Measurements from ENCODE around the gene ZSCAN9.

Gene ZSCAN9

GRCh38 chr6:28269492-28269891 lies 44.4 kb downstream of the ZSCAN9 start:
- DNase-seq: peak; percentile 87

DNA sequence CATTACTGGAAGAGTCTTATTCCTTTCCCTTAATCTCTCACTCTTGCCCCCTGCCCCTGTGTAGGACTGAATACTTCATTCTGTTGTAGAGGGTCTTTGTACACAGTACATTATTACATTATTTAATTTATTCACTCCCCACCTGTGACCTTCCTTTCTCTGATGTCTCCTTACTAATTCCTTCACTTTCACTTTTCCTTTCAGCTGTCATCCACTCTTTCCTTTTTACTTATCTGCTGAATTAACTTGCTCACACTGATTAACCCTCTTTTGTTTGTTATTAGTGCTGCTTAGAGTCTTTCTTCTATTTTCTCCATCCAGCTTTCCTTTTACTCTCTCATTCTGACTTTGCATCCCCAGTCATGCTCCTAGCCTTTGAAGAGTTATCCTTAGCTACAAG lies 49.8 kb downstream of the ZSCAN9 start:
- DNase-seq: no peak

DNA sequence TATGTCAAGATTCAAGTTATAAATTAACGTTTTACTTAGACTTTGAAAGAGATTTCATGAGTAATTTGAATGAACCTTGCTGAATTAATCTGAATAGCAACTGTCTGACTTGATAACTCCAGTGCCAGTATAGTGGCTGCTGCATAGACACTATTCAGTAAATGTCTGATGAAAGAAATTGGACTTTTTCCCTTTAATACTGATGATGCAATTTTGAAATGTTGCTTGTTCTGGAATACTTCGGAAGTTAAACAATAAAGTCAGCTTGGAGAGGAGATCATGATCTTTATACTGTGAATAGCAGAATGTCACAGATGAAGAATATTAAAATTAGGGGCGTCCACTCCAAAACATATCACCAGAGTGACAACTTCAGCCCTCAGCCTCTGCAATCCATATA lies 52.7 kb downstream of the ZSCAN9 start:
- DNase-seq: no peak

GRCh38 chr6:28280595-28281287 lies 55.7 kb downstream of the ZSCAN9 start:
- DNase-seq: no peak

DNA sequence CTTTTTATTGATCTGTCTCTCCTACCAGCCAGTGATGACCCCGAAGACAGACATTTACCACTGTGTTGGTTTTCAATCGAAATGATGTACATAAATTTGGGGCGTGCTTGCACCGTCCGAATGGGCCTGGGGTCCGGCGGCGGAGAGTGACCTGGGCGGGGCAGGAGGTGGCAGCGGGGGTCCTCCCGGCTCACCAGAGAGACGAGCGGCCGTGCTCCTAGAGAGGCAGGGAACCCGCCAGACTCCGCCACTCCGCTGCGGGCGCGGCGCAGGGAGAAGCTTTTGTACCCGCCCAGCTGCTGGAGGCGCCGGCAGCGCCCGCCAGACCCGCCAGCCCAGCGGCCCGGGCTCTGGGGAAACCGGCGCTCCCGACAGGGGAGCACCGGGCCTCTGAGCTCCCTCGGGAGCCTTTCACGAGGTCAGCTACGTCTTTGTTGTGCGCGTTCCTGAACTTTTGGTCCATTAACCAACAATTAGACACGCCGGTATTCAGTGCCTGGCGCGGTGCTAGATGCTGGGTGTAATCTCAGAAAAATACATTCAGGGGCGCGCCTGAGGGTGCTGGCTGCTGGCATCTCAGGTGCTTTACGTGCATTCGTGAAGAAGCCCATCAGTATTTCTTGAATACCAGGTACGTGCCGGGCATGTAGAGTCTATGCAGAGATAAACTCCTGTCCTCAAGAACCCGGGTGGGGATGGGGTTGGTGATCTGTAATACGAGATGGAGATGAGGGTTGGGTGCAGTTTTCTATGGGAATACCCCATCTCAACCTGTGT lies 56.4 kb downstream of the ZSCAN9 start, which contains the start of gene PGBD1:
TSS of gene PGBD1 (plus strand) at position 285 of the 777 bp plus-strand sequence. CDS start 2,242 bp downstream, outside the sequence.
- peak; percentile 75 for DNase-seq

GRCh38 chr6:28282926-28283325 lies 57.9 kb downstream of the ZSCAN9 start:
- peak; percentile 12 for DNase-seq

Measured in EL (cell line).